Naive thymus-derived CD4-positive, alpha-beta T cell (primary cell): ENCODE data around the gene ZSCAN9. TPM values are rescaled to one million over a fixed set of nuclear protein-coding genes. Genes with fewer than 3 reads are reported as not detected.

ENCODE experiments used
- ATAC-seq: fragments of 150-1000 bp; cut with Tn5 transposase; 2 replicates; pipeline ENCODE4 v1.10.0; 2021; ENCODE audit warnings: mild to moderate bottlenecking, moderate library complexity
- CTCF ChIA-PET: fragments of 350-600 bp; sonication (Branson Sonifier 250); formaldehyde crosslinking; loops from one replicate; lab custom pipeline; 2021; ENCODE audit warnings: antibody characterized with exemption; lab: Charles Lee
- POLR2A ChIA-PET: fragments of 350-600 bp; sonication (Branson Sonifier 250); formaldehyde crosslinking; loops from one replicate; lab custom pipeline; 2021; ENCODE audit warnings: antibody characterized with exemption, inconsistent platforms; lab: Charles Lee
- DNase-seq, 9 donors: peaks; one replicate each; pipeline versions ENCODE4 v3.0.0 to v3.0.0-alpha.2; 2020 to 2022; ENCODE audit warnings: mixed read lengths in 1 of 9
- H3K27ac ChIP-seq: one replicate; pipeline ENCODE4 v1.7.0; 2013; ENCODE audit warnings: mild to moderate bottlenecking, low read depth, low read length, moderate library complexity
- H3K27me3 ChIP-seq, 2 donors: one replicate each; pipeline ENCODE4 v1.7.0; 2013; ENCODE audit warnings: low read length in 2 of 2, mild to moderate bottlenecking in 2 of 2, moderate library complexity in 2 of 2; ENCODE audit not compliant: control insufficient read depth in 2 of 2, insufficient read depth in 2 of 2
- H3K36me3 ChIP-seq, 3 experiments: 1 replicate in 2 of 3; 2 replicates in 1 of 3; pipeline ENCODE4 v1.7.0; 2013; ENCODE audit warnings: low read length in 3 of 3, mild to moderate bottlenecking in 3 of 3, moderate library complexity in 1 of 3; ENCODE audit not compliant: insufficient read depth in 3 of 3, control insufficient read depth in 2 of 3
- H3K4me1 ChIP-seq, 2 donors: one replicate each; pipeline ENCODE4 v1.7.0; 2013; ENCODE audit warnings: low read length in 2 of 2, mild to moderate bottlenecking in 2 of 2, moderate library complexity in 1 of 2; ENCODE audit not compliant: control insufficient read depth in 2 of 2, insufficient read depth in 2 of 2
- H3K4me3 ChIP-seq: 2 replicates; pipeline ENCODE4 v1.7.0; 2013; ENCODE audit warnings: mild to moderate bottlenecking, low read length
- H3K9me3 ChIP-seq, 3 experiments: 1 replicate in 2 of 3; 2 replicates in 1 of 3; pipeline ENCODE4 v1.7.0; 2013; ENCODE audit warnings: low read length in 3 of 3; ENCODE audit not compliant: control insufficient read depth in 2 of 3
- H3K27ac Mint-ChIP-seq, 9 donors: one replicate each; pipeline ENCODE4 v1.8.0; 2020 to 2022; ENCODE audit warnings: mixed read lengths in 9 of 9, mild to moderate bottlenecking in 8 of 9, moderate library complexity in 5 of 9, inconsistent platforms in 2 of 9
- H3K27me3 Mint-ChIP-seq, 5 donors: one replicate each; pipeline ENCODE4 v1.8.0; 2021 to 2022; ENCODE audit warnings: mixed read lengths in 5 of 5, mild to moderate bottlenecking in 1 of 5
- H3K36me3 Mint-ChIP-seq, 5 donors: one replicate each; pipeline ENCODE4 v1.8.0; 2020 to 2022; ENCODE audit warnings: mixed read lengths in 5 of 5, mild to moderate bottlenecking in 3 of 5, inconsistent platforms in 1 of 5
- H3K4me1 Mint-ChIP-seq, 7 donors: one replicate each; pipeline ENCODE4 v1.8.0; 2020 to 2022; ENCODE audit warnings: mixed read lengths in 7 of 7, mild to moderate bottlenecking in 3 of 7, inconsistent platforms in 1 of 7
- H3K4me3 Mint-ChIP-seq, 10 donors: one replicate each; pipeline ENCODE4 v1.8.0; 2020 to 2022; ENCODE audit warnings: mild to moderate bottlenecking in 10 of 10, mixed read lengths in 10 of 10, moderate library complexity in 6 of 10, inconsistent platforms in 2 of 10
- H3K9me3 Mint-ChIP-seq, 11 donors: one replicate each; pipeline ENCODE4 v1.8.0; 2020 to 2022; ENCODE audit warnings: mixed read lengths in 11 of 11, mild to moderate bottlenecking in 4 of 11, inconsistent platforms in 1 of 11, moderate library complexity in 1 of 11
- intact Hi-C, 2 donors: fragments of 100-400 bp; cut with micrococcal nuclease; formaldehyde crosslinking; loops; one replicate each; pipeline ENCODE4 v1.15.1; 2023
- polyA plus RNA-seq, 2 donors: library from polyadenylated mRNA; unstranded; fragments of 300-500 nt; fragmentation: Illumina TruSeq; gene quantifications; one replicate each; pipeline ENCODE4 v1.2.3, GENCODE V29; 2021
- total RNA-seq, 6 experiments: library from RNA in 5 of 6; stranded (reverse) in 5 of 6; gene quantifications; 1 replicate in 5 of 6; 2 replicates in 1 of 6; pipeline ENCODE4 v1.2.3 and lab custom pipeline; 2021 to 2026

Gene ZSCAN9
- total and polyA plus RNA-seq, 7 experiments from 2014 or later: 0.59 to 5.2 (median 1.2) TPM; not detected in 1

GRCh38 chr6:28211840-28212509 lies 13.1 kb upstream of the ZSCAN9 start:
- Histone ChIP-seq H3K36me3 (no peaks in the 10 kb centered on the region), H3K9me3 (no peaks in the 10 kb centered on the region), H3K27me3 (peaks cover 52 to 61% of the 10 kb centered on the region in 2 donors), H3K4me3 (no peak overlapping the region), H3K27ac (no peak overlapping the region), H3K4me1 (peaks cover 10 to 14% of the 10 kb centered on the region in 2 donors)
- peaks cover 0 to 15% (median 3%) of the 10 kb centered on the region in 5 donors for H3K36me3 Mint-ChIP-seq
- no peak for DNase-seq
- H3K27me3 Mint-ChIP-seq: peaks cover 91 to 99% (median 94%) of the 10 kb centered on the region in 5 donors
- no peak overlapping the region for H3K27ac Mint-ChIP-seq
- POLR2A ChIA-PET: interaction anchor here (0.6 kb wide), 1 partner anchor 1204 kb away, joined by 3 read pairs; no protein-coding TSS in a partner anchor
- CTCF ChIA-PET: no interaction called here
- peak overlapping the region; percentile 5 to 81 (median 23) for H3K4me3 Mint-ChIP-seq
- intact Hi-C loops: no loop called here
- peaks cover 0 to 49% (median 9%) of the 10 kb centered on the region in 11 donors for H3K9me3 Mint-ChIP-seq
- H3K4me1 Mint-ChIP-seq: peaks cover 11 to 35% (median 31%) of the 10 kb centered on the region in 7 donors
- ATAC-seq: no peak

GRCh38 chr6:28212510-28213212 lies 12.4 kb upstream of the ZSCAN9 start:
- ChIA-PET POLR2A (no interaction called here), CTCF (no interaction called here)
- Mint-ChIP-seq H3K27ac (no peak overlapping the region), H3K4me3 (peak overlapping the region; percentile 5 to 81 (median 23)), H3K27me3 (peaks cover 87 to 99% (median 94%) of the 10 kb centered on the region in 5 donors), H3K4me1 (peaks cover 11 to 28% (median 27%) of the 10 kb centered on the region in 7 donors), H3K36me3 (peaks cover 0 to 8% (median 3%) of the 10 kb centered on the region in 5 donors), H3K9me3 (peaks cover 0 to 42% (median 9%) of the 10 kb centered on the region in 11 donors)
- no peaks in the 10 kb centered on the region for H3K36me3 ChIP-seq
- H3K4me1 ChIP-seq: peaks cover 10% of the 10 kb centered on the region in 2 donors
- H3K27me3 ChIP-seq: peaks cover 52 to 55% of the 10 kb centered on the region in 2 donors
- ATAC-seq (no peak), DNase-seq (peak in 1 of 9 donors; percentile 74)
- no peak overlapping the region for H3K27ac ChIP-seq
- no peaks in the 10 kb centered on the region for H3K9me3 ChIP-seq
- intact Hi-C loops: loop anchor here in 1 of 2 donors (1.0 kb wide), 1 partner anchor 139 kb away; no protein-coding TSS in a partner anchor
- H3K4me3 ChIP-seq: no peak overlapping the region

GRCh38 chr6:28213213-28213523 lies 11.9 kb upstream of the ZSCAN9 start:
- peak overlapping the region in 2 of 10 donors; percentile 63 to 81 for H3K4me3 Mint-ChIP-seq
- H3K4me1 ChIP-seq: peaks cover 7 to 10% of the 10 kb centered on the region in 2 donors
- CTCF ChIA-PET: no interaction called here

GRCh38 chr6:28215425-28215824 lies 9.7 kb upstream of the ZSCAN9 start:
- H3K27ac ChIP-seq: no peak overlapping the region
- H3K36me3 Mint-ChIP-seq: peaks cover 0 to 4% (median 2%) of the 10 kb centered on the region in 5 donors
- ATAC-seq: no peak

More at GRCh38 chr6:28213213-28213523, 11.9 kb upstream of the ZSCAN9 start:
- Mint-ChIP-seq H3K27me3 (peaks cover 85 to 99% (median 94%) of the 10 kb centered on the region in 5 donors), H3K9me3 (peaks cover 0 to 37% (median 5%) of the 10 kb centered on the region in 11 donors), H3K4me1 (peaks cover 11 to 24% (median 22%) of the 10 kb centered on the region in 7 donors), H3K36me3 (peaks cover 0 to 8% (median 3%) of the 10 kb centered on the region in 5 donors), H3K27ac (no peak overlapping the region)
- POLR2A ChIA-PET: no interaction called here
- intact Hi-C loops: loop anchor here in 1 of 2 donors (1.0 kb wide), 1 partner anchor 138 kb away; no protein-coding TSS in a partner anchor
- Histone ChIP-seq H3K27ac (no peak overlapping the region), H3K4me3 (no peak overlapping the region), H3K27me3 (peaks cover 48 to 49% of the 10 kb centered on the region in 2 donors), H3K9me3 (no peaks in the 10 kb centered on the region), H3K36me3 (no peaks in the 10 kb centered on the region)
- DNase-seq (no peak), ATAC-seq (no peak)

GRCh38 chr6:28217890-28218289 lies 7.2 kb upstream of the ZSCAN9 start:
- Histone ChIP-seq H3K36me3 (no peaks in the 10 kb centered on the region), H3K4me1 (no peaks in the 10 kb centered on the region), H3K27ac (no peak overlapping the region), H3K9me3 (no peaks in the 10 kb centered on the region), H3K4me3 (no peak overlapping the region), H3K27me3 (peaks cover 7 to 15% of the 10 kb centered on the region in 2 donors)
- Mint-ChIP-seq H3K27me3 (peaks cover 82 to 93% (median 88%) of the 10 kb centered on the region in 5 donors), H3K4me1 (peaks cover 0 to 17% (median 8%) of the 10 kb centered on the region in 7 donors), H3K36me3 (peaks cover 0 to 3% (median 0%) of the 10 kb centered on the region in 5 donors), H3K9me3 (peaks cover 0 to 9% (median 0%) of the 10 kb centered on the region in 11 donors), H3K27ac (no peak overlapping the region), H3K4me3 (peak overlapping the region in 8 of 10 donors; percentile 15 to 76 (median 40))
- ChIA-PET POLR2A (no interaction called here), CTCF (no interaction called here)
- intact Hi-C loops: no loop called here
- ATAC-seq (no peak), DNase-seq (no peak)

More at GRCh38 chr6:28215425-28215824, 9.7 kb upstream of the ZSCAN9 start:
- peaks cover 0 to 18% (median 2%) of the 10 kb centered on the region in 11 donors for H3K9me3 Mint-ChIP-seq
- H3K27me3 Mint-ChIP-seq: peaks cover 84 to 96% (median 90%) of the 10 kb centered on the region in 5 donors
- peak overlapping the region in 1 of 10 donors; percentile 11 for H3K4me3 Mint-ChIP-seq
- peaks cover 7 to 27% (median 21%) of the 10 kb centered on the region in 7 donors for H3K4me1 Mint-ChIP-seq
- CTCF ChIA-PET: no interaction called here
- H3K27me3 ChIP-seq: peaks cover 27 to 32% of the 10 kb centered on the region in 2 donors
- intact Hi-C loops: no loop called here
- peaks cover 7 to 10% of the 10 kb centered on the region in 2 donors for H3K4me1 ChIP-seq
- H3K27ac Mint-ChIP-seq: no peak overlapping the region
- DNase-seq: no peak
- H3K9me3 ChIP-seq: no peaks in the 10 kb centered on the region
- H3K4me3 ChIP-seq: no peak overlapping the region
- POLR2A ChIA-PET: interaction anchor here (0.6 kb wide), 1 partner anchor 310 kb away, joined by 4 read pairs; no protein-coding TSS in a partner anchor
- H3K36me3 ChIP-seq: no peaks in the 10 kb centered on the region
